GF-D8 (cell line): ENCODE results near the gene ERBB2.
A peak's percentile ranks its signal among the peaks of the same experiment; 100 is the strongest.
"Not testable (repeated sequence)": the region's sequence is repeated elsewhere in the genome, so short reads cannot be mapped to it uniquely, and the experiment has no call there.

Experiments
- DNase-seq: peaks from one replicate; lab custom pipeline; 2025; lab: John Stamatoyannopoulos, UW

The ERBB2 gene

DNA sequence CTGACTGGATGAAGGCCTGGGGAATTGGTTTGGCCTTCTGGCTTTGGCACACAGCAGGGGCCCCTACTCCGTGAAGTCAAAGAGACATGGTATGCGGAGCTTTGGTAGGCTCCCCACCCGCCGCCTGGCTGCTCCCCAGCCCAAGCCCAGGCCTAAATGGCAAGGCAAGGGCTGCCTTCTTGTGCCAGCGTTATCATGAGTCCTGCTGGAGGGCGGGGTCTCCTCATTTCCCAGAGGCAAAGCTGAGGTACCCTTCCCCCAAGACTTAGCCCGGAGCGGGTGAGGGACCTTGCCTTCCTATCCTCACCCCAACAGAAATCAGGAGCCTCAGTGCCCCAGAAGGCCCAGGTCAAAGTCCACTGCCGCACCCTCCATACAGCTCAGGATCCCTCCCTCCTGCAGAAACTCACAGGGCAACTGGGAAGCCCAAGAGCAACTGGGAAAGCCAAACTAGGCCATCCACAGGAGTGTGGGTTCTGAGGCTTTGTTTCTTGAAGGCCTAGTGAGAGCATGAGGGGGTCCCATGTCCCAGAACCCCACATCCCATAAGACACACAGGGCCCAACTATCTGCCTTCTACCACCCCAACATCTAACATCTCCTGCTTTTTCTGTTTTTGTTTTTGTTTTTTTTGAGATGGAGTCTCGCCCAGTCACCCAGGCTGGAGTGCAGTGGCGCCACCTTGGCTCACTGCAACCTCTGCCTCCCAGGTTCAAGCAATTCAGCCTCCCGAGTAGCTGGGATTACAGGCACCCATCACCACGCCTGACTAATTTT, 21.3 kb upstream of the ERBB2 start:
- DNase-seq, result no peak

DNA sequence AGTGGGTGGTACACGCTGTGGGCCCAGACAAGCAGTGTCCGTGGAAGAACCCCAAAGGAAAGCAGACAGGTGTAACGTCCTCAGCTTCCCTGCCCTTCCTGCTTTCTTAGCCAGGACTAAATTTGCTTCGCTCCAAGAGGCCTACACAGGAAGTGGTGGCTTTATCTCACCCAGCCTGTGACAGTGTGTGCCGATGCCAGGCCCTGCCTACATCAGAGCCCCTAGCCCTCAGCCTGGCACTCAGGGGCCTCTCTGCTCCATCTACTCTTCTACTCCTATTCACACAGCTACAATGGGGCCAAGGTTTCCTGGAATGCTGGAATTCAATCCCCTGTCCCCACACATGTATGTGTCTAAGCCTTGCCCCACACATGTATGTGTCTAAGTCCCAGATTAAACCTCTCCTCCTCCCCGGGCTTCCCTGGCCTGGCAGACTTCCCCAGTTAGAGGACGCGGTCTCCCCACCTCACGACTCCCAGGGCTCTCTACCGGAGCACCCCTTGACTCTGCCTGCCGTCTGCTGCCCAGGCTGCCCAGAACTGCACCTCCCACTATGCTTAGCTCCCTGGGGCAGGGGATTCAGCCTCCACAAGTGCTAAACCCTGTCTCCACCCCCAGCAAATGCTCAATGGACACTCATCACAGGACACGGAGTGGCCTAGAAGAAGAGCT, 20.2 kb upstream of the ERBB2 start:
- DNase-seq, result peak; percentile 61

DNA sequence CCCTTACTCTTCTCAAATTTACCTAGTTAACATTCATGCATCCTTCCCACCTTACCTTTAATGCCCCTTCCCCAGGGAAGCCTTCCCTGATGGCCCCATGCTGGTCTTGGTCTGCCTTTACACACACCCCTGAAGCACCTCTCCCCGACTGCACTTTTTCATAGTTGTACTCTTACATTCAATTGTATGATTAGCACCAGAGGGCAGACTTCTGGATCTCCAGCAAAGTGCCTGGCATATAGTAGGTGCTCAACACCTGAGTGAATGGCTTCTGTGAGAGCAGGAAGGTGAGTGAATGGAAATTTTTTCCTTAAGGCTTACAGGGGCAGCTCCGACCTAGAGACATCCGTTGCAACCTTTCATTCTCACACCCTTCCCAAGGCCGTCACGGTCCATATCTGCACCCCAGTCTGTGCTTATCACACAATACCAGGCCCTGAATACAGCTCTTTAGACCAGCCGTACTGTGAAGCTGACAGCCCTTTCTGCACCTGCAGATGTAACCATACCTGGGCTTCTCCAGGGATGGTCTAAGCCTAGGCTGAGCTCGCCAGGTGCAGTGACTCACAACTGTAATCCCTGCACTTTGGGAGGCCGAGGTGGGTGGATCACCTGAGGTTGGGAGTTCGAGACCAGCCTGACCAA, 16.4 kb upstream of the ERBB2 start:
- DNase-seq, result no peak

DNA sequence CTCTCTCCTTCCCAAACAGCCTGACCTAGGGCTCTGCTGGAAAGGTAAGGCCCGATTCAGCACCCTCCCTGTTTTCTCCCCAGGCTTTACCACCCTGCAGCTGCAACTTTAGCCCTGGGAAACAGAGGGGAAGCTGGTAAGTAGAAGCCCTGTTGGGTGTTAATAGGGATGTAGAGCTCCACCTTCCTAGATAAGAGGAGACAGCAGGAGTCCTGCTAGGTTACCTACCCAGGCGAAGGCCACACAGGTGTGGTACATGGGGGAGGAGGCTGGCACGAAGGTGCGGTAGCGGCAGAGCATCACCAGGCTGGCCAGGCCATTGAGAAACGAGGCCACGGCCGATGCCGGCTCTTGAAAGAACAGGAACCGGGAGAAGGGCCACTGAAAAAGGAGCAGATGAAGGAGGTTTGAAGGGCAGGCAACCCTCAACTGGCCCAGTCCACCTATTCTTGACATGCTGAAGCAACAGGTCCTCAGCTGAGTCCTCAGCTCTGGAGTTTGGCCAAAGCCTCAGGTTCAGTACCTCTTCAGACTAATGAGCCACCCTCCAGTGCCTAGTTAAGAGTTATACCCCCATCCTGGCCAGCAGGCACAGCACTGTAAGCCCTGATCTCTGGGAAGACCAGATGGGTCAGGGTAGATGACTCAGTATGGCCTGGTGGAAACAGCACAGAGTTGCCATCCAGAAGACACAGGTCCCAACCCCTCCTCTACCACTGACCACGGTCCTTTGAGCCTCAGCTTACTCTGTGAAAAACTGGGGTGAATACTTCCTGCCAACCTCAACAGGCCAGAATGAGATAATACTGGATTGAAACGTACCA, 15.3 kb upstream of the ERBB2 start:
- no peak for DNase-seq

DNA sequence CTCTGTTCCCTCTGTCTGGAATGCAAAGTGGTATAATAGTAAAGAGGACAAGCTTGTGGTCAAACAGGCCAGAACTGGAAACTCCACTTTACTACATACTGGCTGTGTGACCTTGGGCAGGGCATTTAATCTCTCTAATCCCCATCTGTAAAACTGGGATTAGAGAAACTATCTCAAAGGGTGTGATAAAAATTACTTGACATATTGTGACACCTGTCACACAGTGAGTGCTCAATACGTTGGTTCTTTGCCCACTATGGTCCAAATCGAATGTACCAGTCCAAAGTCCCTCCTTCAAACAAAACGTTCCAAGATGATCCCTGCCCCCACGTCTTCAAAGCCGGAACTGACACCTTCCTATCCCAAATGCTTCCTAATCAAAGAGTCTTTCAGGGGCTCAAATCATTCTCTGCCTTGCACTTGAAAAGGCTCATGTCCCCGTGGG, 12.7 kb upstream of the ERBB2 start:
- DNase-seq, result no peak

DNA sequence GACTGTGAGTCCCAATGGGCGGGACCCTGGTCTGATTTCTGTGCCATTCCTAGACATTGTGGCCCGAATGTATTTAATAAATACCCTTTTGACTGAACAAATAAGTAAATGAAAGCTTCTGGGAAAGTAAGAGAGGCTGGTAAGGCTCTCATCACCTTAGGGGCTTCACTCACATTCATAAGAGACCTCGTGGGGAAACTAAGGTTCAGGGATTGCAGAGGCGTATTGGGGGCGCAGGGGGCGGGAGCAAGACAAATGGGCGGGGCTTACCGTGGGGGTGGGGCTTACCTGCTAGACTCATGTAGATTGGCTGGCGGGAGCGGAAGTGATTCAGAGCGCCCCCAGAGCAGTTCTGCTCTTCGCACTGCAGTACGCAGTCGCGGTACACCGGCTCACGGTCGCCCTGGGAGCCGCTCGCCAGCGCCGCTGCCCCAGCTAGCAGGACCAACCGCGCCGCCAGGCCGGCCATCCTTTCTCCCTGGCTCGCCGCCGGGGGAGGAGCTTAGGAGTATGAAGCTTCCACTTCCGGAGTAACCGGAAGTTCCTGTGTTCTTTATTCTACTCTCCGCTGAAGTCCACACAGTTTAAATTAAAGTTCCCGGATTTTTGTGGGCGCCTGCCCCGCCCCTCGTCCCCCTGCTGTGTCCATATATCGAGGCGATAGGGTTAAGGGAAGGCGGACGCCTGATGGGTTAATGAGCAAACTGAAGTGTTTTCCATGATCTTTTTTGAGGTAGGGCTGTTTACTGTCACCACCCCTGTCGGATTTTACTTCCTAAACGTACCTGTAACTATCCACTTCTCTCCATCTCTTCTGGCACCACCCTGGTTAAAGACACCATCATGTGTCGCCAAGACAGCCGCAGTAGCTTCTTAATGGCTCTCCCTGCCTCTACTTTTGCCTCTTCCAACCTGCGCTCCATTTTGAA, 12.1 kb upstream of the ERBB2 start, which contains the start of gene PGAP3:
PGAP3 (minus strand) TSS at position 512 of the 929 bp plus-strand sequence; CDS start at position 469, 43 bp downstream.
- DNase-seq, result peak; percentile 84

DNA sequence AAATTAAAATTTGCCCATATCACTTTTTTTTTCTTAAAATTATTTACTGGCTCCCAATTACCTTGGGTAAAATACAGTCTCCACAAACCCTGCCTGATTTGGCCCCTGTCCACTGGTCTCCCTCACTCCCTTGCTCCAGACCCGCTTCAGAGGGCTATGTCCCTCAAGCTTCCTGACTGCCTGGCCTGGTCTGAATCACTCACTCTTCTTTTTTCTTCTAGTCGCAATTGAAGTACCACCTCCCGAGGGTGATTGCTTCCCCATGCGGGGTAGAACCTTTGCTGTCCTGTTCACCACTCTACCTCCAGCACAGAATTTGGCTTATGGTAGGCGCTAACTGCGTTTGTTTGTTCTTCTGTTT, 11.4 kb upstream of the ERBB2 start:
- DNase-seq, result no peak

DNA sequence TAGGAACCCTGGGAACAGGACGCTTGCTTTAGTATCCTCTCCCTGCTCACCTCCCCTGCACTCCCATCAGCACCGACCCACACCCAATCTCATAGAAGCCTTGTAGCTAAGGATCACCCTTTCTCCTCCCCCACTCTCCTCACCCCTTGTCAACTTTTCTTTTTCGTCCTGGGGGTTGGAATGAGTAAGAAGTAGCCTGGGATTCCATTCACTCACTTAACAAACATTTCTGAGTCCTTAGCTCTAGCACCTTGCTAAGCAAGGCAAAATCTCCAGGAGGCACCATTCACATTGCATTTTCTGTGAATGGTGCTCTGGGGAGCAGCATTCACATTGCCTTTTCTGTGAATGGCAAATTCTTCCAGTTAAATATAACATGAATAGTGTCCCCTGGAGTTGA, 10.9 kb upstream of the ERBB2 start:
- no peak for DNase-seq

DNA sequence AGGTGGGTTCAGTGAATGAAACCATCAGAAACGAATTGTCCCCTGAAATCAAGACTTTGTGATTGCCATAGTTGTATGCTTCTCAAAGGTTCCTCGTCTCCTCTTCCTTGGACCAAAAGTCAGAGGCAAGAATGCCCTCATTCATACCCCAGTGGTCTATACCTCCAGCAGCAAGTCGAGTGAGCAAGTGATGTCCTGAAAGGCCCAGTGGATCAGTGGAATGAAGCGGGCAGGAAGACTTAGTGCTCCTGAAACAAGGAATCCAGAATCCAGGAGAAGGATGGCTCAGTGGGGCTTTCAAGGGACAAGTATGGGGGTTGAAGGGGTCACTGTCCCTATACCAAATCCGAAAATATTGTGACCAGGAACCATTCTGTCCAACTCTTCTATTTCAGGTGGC, 5.3 kb upstream of the ERBB2 start:
- no peak for DNase-seq

DNA sequence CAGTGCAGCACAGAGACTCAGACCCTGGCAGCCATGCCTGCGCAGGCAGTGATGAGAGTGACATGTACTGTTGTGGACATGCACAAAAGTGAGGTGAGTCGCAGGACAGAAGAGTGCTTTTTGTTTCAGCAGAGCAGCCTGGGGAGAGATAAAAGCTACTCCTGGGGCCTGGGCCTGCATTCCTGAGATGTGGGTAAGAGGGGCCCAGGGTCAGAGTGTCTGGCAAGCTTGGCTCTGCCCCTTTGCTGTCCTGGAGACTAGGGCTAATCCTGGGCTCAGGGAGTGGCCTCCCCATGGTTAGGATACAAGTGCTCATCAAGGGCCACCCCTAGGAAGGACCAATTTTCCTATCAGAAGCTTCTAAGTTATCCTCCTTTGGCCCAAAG, 4.8 kb upstream of the ERBB2 start:
- no peak for DNase-seq

DNA sequence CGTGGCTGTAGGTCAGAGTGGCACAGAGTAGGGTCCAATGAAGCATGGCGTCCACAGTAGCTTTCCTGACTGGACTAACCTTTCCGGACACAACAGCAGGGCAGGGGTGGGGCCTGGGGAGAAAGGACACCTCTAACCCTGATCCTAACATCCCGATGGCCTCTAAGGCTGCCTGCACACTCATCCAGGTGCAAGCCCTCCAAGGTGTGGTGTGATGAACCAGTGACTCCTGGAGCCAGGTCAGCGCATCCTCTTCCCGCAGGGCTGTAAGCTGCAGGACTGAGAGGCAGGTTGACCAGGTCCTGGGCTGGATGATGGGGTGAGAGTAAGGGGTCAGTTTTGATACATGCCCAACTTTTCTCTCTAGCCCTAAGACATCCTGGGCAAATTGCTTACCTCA, 3.1 kb upstream of the ERBB2 start:
- DNase-seq, result no peak

DNA sequence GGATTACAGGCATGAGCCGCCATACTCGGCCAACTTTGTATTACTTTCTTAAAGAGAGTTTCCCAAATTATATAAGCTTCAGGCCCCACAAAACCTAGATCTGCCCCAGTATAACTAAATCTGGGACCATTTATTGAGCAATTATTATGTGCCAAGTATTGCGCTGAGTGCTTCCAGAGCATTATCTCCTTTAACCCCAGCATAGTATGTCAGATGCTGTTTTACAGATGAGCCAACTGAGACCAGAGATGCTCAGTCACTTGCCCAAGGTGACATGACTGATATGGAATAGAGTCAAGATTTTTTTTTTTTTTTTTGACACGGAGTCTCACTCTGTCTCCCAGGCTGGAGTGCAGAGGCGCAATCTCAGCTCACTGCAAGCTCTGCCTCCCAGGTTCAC, 1.9 kb upstream of the ERBB2 start:
- DNase-seq, result no peak

DNA sequence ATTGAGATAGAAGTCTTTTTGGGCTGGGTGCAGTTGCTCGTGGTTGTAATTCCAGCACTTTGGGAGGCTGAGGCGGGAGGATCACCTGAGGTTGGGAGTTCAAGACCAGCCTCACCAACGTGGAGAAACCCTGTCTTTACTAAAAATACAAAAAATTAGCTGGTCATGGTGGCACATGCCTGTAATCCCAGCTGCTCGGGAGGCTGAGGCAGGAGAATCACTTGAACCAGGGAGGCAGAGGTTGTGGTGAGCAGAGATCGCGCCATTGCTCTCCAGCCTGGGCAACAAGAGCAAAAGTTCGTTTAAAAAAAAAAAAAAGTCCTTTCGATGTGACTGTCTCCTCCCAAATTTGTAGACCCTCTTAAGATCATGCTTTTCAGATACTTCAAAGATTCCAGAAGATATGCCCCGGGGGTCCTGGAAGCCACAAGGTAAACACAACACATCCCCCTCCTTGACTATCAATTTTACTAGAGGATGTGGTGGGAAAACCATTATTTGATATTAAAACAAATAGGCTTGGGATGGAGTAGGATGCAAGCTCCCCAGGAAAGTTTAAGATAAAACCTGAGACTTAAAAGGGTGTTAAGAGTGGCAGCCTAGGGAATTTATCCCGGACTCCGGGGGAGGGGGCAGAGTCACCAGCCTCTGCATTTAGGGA, 577 bp upstream of the ERBB2 start:
- not testable (repeated sequence) for DNase-seq

DNA sequence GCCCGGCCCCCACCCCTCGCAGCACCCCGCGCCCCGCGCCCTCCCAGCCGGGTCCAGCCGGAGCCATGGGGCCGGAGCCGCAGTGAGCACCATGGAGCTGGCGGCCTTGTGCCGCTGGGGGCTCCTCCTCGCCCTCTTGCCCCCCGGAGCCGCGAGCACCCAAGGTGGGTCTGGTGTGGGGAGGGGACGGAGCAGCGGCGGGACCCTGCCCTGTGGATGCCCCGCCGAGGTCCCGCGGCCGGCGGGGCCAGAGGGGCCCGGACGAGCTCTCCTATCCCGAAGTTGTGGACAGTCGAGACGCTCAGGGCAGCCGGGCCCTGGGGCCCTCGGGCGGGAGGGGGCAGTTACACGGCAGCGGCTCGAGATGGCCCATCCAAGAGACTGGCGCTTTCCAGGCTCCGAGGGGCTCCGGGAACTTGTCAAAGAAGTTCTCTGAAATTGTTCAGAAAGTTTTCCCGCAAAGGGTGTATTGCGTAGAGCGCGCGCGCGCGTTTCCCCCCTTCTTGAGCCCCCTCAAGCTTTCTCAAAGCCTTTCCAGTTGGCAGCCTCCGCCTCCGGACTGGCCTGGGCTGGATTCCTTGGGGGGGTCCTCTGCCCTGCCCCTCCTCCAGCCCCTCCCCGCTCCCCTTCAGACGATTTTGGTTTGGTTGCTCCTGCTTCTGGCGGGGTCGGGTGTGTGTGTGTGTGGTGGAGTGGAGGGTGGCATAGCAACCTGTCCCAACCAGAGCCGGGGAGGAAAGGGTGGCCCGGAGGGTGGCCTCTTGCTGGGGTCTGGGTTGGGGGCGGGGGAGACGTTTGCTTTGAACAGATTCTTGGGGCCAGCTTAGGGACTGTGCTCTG, 504 bp downstream of the ERBB2 start:
- DNase-seq, result no peak

DNA sequence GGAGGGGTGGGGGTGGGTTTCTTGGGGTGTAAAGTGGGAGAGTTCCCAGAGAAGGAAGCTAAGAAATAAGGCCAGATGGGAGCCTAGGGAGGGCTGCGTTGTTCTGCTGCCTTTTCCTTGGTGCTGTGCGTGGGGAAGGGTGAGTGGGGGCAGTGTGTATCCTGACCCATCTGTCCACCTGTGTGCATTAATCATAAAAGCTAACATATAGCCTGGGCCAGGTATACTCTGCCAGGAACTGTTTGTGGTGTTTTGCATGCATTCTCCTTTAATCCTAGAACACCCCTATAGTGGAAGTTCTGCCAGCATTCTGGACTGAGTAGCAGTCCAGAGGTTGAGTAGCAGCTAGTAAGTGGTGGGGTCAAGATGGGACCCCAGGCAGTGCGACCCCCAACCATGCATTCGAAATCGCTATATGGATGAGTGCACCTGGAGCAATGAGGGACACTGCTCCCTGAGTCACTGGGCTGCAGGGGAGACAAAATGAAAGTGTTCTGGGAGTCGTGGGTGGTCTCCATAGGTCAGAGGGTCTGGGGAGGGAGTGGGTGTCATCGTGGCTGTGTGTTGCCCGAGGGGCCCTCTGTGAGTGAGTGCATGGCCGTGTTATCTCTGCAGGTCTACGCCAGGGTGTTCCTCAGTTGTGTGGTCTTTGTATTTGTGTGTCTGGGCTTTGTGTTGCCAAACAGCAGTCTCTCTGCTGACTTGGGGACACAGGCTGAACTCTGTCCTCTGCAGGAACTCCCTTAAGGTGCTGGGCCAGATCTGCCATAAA, 1.3 kb downstream of the ERBB2 start:
- no peak for DNase-seq

DNA sequence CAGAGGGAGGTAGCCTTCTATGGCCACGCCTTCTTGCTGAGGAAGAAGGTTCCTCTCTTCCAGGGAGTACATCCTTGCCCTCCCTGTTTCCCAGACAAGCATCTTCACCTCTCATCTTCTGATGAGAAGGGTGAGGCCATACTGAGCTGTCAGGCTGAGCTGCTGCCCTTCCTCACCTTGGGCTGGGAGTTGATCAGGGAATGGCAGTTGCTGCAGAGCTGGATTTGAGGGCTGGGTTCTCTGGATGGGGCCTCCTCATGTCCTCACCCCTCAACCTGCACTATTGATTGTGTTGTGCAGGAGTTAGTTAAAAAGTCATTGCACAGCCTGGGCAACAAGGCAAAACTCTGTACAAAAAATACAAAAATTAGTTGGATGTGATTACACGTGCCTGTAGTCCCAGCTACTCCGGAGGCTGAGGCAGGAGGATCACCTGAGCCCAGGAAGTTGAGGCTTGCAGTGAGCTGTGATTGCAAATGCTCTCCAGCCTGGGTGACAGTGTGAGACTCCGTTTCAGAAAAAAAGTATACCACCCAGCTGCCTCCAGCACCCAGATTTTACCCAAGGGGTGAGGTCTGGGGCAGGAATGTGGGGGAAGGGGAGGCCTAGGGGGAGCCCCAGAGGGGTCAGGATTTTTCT, 2.0 kb downstream of the ERBB2 start:
- no peak for DNase-seq

DNA sequence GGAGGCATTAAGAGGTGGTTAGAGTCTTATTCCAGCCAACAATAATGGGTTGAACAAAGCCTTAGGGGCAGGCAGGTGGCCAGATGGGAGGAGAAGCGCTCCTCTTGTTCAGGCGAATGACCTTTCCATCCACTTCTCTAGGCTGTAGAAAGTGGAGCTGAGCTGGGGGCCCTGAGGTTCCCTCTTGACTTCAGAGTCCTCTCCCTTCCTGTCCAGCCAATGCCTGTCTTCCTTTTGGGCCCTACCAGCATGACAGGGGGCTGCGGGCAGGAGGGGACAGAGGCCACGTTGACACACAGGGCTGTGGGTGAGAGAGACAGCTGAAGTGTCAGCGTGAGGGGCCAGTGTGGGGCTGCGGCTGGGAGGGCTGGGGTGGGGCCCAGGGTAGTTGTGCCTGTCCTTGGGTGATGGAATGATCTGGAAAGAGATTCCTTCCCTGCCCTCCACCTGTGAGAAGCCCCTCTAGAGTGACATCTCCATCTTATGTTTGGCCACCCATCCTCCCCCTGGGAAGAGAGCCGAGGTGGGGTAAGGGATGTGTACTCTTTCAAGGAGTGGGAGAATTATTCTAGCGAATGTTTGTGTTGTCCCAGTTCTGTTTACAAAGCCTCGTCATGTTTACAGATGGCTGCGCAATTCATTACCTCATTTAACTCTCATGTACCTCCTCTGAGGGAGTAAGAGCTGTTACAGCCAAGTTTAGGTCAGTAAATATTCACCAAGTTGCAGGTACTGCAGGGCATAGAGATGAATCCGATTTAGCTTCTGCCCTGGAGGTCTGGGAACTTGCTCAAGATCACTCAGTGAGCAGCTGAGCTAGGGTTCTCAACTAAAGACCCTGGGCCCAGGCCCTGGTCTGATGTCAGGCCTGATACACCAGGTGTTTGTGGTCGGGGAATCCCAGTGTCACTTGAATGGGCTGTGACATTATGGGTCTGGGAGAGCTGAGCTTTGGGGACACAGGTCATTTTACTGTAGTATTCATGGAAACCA, 3.3 kb downstream of the ERBB2 start:
- no peak for DNase-seq
